HL-60/S4 (cell line): ENCODE measurements around the gene MUSK.

Experiments
- in situ Hi-C: fragments of 300-500 bp; cut with MboI; formaldehyde crosslinking; loops from 2 replicates; pipeline ENCODE4 v1.14.3; 2022; ENCODE audit warnings: low sequenced_read_pairs

Gene MUSK

GRCh38 chr9:110847671-110848070 lies 179.1 kb downstream of the MUSK start:
- in situ Hi-C loops, result no loop called here

DNA sequence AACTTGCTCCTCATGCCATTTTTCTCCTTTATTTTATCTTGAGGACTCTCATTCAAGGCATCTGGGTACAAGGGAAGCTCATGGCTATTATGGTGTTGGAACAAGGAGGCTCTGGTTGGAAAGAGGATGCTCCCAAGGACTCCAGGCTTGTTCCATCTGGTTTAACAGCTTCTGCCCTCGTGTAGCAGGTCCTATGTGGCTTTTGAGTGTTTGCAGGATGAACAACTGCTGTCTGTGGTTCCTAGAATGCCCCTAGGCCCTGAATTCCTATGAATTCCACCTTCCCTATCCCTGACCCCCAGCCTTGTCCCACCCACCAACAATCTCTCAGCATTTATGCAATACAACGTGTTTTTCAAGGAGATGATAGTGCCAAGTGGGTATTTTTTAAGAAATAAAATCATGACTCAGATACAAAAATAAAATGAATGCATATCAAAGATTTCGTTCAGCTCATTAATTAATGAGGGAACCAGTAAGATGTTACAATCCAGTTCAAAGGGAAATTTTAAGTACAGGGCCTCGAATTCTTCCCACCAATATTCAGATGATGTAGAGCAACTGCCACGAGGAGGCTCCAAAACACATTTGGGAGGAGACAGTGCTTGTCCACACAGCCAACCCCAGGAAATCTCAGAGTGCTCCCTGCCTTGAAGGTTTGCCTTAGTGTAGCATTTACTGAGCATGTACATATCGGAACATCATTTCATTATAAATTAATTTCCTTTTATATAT lies 182.0 kb downstream of the MUSK start:
- in situ Hi-C loops, result no loop called here
